A204.1 (cell line): ENCODE data around the gene MCAM.

ENCODE experiments used
- FAIRE-seq: peaks from 2 replicates; lab custom pipeline; 2012; peaks lifted over from hg19 to GRCh38; lab: Jason Lieb, UNC

MCAM gene, protein sequence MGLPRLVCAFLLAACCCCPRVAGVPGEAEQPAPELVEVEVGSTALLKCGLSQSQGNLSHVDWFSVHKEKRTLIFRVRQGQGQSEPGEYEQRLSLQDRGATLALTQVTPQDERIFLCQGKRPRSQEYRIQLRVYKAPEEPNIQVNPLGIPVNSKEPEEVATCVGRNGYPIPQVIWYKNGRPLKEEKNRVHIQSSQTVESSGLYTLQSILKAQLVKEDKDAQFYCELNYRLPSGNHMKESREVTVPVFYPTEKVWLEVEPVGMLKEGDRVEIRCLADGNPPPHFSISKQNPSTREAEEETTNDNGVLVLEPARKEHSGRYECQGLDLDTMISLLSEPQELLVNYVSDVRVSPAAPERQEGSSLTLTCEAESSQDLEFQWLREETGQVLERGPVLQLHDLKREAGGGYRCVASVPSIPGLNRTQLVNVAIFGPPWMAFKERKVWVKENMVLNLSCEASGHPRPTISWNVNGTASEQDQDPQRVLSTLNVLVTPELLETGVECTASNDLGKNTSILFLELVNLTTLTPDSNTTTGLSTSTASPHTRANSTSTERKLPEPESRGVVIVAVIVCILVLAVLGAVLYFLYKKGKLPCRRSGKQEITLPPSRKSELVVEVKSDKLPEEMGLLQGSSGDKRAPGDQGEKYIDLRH

DNA sequence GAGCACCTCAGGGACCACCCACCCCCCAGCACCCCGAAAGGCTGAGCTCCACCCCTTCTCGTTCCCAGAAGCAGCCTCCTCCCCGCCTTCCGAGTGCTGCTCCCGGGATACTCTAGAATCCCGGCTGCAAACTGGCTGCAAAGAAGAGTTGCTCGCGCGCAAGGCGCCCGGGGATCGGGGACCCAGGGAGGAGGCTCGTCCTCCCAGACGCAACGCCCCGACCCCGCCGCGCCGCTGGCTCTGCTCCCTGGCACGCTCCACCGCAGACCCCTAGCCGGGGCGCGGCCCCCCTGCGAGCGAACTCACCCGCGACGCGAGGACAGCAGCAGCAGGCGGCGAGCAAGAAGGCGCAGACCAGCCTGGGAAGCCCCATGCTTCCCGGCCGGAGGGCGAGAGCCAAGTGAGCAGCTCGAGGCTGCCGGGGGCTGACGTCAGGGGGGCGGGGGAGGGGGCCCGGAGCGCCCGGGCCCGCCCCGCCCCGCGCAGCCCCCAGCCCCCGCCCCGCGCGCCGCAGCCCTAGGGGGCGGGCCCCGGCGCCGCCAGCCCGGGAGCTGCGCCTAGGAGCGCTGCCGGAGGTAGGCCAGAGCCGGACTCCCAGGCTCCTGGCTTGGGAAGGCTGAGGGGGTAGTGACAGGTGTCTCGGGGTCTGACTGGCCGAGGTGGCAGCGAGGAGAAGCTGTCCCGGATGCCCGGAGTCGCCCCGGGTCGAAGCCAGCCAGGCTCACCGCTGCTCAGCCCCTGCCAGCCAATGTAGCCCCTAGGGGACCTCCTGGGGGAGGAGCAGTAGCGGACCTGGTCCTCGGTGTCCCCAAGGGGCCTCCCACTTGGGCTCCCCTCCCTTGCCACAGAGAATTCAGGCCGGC, at the start of gene MCAM:
Gene MCAM, minus strand, starts transcription at position 402 of the 863 bp plus-strand sequence. Its CDS starts 29 bp downstream, at position 373.
- FAIRE-seq, result no peak

DNA sequence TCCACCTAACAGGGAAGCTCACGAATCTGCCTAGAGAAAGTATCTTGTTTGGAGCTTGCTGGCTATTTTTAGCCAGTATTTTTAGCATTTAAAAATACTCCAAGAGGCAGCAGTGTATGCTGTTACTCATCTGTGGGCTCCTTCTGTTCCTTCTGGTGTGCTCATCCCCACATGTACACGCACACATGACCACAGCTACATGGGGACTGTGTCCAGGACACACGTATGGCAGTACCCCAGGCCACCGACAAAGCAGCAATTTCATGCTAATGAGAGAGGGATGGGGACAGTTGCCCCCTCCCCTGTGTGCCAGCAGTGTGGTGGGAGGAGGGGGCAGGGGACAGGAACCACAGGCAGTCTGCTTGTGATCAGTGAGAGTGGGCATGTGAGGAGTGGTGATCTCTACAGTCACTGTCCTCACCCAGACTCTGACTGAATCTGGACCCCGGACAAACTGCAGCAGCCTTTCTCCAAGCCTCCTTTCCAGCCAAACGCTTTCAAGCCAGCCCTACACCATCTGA, 48.2 kb upstream of the MCAM start:
- no peak for FAIRE-seq

DNA sequence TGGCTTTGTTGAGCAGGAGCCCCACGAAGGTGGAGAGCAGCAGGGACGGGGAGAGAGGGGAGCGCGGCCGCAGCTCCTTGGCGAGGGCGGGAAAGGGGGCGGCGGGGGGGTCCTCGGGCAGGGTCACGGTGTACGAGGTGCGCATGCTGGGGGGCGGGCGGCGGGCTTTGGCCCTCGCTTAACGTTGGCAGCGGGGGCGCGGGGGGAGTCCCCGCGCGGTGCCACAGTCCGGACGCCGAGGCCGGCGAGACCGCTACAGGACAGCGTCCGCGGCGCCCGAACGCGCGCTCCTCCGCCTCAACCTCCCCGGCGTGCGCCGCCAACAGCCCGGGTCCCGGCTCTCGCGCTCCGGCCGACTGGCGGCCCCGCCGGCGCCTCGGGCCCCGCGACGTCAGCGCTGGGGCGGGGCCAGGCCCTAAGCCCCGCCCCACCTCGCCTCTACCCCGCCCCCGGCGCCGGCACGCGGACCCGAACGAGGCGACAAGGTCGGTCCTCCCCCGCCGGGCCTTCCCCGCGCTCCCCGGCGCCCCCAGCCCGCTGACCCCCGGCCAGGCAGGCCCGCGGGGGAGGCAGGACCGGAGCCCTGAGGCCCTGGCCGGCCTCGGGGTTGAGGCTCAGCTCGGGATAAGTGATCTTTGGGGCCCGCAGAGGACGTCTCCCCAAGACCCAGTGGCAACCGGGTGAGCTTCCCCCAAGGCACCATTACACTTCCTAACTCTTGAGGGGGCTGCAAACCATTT, 47.1 kb upstream of the MCAM start:
- FAIRE-seq, result no peak

DNA sequence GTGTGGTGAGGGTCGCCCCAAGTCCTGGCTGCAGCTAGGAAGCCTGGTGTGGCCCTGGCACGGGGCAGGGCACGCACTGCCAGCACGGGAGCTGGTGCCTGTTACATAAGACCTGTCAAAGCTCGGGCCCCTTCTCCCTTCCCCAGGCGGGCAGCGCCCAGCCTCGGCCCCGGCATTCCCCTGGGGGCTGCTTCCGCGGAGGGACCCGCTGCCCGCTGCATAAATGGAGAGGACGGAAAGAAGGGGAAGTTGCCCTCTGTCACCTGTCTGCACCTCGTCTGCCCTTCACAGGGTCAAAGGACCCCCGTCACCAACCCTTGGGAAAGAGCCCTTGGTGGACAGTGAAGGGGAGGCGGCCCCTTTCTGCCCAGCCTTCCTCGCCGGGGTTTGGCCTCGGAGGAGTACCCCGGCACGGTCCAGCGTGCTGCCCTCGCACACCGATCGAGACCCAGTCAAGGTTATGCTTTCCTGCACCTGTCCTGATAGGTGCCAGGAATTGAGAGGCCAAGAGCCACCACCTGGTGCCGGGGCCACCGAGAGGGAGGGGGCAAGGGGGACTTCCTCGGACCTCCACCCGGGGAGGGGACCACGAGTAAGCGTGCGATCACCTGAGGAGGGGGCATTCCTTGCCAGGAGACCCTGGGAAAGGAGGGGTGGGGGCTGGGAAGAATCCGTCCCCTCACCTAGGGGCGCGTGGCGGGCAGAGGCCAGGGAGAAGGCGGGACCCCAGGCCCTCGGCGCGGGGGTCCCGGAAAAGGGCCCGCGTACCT, 46.3 kb upstream of the MCAM start:
- no peak for FAIRE-seq

DNA sequence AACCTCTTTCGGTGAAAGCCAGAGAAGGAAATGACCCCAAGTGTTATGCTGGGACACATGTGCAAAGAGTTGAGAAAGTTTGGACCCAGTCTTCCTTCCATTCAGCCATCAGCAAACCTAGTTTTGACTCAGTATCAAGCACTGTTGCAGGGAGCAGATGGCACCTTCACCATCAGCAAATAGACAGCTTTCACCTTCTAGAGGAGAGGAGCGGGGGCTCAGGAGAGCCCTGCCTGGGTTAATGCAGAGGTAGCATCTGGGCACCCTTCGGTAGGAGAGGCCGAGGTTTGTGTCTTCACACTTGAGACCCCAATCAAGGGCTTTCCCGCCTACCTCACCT, 45.8 kb upstream of the MCAM start:
- no peak for FAIRE-seq

DNA sequence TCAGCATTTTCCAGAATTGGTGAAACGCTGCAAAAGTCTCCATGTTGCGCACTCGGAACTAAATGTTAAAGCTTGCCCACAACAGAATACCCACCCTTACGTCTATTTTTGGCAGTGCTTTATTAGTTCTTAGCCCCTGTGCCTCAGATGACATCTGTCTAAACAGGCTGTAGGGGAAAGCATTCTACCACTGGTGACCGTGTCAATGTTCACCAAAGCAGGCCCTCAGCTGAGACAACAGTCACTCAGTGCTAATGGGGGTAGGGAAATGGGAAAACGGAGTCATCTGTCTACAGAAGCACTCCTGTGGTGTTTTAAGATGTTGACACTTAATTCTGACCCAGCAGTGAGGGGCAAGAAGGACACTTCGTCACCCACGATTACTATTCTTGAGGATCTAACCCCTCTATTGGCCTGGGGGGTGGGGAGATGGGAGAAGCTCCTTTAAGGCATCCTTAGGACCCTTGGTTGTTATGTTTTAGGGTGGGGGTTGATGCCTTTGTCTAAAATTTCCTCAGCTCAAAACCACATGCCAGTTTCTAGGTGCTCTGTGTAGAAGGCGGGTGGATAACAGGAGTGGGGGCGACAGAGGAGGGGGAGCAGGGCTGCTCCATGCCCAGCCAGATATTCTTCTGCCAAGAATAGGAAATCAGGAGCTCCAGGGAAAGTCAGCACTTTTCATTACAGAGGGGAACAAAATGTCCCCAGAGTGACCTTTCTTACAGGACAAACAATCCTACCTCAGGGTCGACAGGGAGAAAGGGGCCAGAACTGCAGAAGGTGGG, 45.2 kb upstream of the MCAM start:
- no peak for FAIRE-seq

DNA sequence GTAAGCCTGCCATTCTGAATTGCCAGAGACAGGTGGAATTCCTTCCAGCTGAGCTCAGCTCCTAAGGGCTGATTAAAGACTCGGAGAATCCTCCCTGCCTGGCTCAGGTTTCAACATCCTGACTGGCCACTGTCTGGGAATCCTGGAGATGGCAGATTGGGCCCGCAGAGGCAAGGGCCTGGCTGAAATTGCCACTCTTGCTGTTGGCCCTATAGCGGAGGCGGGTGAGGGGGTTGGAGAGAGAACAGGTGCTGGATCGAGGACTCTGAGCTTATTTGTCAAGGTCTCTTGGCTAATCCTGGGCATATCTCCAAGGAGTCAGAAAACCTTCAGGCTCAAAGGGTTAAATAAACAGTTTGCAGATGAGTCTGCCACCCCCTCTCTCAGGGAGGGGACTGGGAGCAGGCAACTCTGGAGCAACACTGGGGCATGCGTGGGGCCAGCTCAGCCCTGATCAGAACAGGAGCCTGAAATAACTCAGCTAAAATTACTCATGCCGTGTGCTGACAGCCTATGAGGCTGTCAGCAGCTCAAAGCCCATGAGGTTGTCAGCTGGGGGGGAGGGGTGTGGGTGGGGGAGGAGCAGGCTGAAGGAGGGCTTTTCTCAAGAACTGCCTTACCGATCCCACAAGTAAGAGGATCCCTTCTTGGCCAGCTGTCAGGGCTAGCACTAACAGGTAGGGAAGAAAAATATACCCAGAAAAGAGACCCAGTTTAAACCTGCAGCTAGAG, 44.3 kb upstream of the MCAM start:
- no peak for FAIRE-seq

DNA sequence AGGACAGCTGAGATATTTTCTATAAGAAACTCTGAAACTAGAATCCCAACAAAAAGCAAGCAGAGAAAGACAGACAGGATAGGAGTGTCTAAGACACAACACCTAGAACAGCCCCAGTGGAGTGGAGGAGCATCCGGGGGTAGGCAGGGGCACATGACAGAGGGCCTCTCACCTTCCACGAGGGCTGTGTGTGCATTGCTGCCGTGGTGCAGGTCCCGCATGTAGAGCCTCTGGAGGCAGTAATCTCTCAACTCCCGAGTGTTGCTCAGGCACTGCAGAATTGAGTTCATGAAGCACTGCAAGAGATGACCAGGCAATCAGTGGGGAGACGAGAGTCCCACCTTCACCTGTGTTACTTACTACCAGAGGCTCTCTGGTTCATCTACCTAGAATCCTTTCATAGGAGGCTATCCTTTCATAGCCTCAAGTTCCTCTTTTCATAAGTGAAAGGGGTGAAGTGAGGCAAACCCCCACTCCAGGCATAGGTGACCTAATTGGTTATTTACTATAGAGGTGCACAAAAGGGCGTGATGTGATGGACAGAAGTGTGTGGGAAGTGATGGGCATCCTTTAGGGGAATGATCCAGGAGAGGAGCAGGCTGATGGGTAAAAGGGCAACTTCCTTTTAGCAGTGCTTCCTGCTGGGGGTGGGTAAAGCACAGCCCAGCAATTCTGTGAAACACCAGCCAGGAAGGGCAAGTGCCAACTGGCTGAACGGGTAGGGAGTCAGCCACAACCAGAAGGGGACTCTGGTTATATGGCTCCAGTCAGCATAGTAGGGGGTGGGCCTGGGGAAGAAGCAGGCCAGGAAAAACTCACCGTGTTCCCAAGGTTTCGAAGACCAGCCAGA, 42.7 kb upstream of the MCAM start:
- no peak for FAIRE-seq

DNA sequence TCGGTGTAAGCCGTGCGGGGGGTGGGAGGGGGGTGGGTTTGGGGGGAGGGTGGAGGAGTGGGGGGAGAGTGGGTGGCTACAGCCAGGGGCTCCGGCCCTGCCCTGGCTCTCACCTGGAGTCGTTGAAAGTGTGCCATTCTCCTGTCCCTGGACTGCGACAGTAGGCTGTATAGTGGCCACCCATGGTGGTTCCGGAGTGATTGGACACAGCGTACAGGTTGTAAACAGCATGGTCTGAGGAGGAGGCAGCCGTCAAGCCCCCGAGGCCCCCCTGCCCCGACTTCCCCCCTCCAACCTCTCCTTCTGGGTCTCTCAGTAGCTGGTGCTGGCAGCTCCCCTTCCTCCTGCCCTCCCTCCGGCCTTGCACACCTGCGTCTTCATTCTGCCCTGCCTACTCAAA, 40.1 kb upstream of the MCAM start:
- no peak for FAIRE-seq

DNA sequence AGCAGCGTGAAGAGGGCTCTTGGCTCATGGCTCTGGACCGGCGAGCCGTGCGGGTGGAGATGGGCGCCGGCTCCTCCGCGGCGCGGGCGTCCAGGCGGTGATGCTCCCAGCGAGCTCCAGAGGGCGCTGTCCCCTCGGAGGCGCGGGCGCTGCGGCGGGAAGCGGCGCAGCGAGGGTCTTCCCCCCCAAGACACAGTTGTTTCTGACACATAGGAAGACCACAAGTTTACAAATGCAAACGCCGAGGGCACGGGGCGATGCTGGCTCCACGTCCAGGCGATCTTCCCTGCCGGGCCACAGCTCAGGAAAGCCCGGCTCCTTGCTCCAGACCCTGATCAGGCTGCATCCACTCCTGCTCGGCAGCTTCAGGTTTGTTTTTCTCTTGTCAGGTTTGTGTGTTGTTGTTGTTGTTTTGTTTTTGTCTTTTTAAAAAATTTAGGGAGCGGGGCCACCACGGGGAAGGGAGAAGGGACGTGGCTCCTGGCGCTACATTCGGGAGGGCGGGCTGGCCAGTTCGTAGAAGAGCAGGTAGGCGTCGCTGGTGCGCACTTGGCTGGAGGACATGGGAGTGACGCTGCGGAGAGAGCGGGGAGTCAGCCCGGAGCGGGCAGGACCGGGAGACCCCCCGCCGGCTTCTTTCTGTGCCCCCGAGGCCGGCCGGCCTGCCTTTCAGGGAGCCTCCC, 39.6 kb upstream of the MCAM start:
- no peak for FAIRE-seq

DNA sequence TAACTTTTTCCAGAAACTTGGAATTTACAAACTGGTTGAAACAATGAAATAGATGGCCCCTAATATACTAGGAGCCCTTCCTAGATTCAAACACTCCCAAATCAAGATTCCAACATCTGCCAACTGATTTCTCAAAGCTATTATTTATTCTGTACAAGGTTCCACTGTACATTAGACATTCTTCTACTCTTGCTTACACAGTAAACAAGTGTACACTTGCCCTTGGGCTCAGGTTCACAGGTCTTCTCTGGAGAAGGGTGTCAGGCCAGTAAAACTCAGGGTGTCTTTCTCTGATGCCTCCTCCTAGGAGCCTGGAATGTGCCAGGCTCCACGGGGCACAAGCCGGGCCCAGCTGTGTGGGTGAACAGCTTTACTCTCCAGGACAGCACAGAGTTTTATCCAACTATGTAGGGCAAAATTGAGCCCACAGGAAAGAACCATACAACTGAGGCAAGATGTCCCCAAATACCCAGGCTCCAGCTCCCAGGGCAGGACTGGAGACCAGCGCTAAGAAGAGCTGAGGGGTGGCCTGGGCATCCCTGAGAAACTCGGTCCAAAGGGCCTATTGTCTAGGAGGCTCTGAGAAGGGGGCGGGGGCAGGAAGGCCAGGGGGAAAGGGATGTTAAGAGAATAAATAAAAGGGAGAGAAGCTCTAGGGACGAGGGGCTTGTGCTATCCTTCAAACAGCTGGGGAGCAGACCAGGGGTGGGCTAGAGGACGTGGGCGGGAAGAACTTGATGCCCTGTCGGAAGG, 38.3 kb upstream of the MCAM start:
- no peak for FAIRE-seq

DNA sequence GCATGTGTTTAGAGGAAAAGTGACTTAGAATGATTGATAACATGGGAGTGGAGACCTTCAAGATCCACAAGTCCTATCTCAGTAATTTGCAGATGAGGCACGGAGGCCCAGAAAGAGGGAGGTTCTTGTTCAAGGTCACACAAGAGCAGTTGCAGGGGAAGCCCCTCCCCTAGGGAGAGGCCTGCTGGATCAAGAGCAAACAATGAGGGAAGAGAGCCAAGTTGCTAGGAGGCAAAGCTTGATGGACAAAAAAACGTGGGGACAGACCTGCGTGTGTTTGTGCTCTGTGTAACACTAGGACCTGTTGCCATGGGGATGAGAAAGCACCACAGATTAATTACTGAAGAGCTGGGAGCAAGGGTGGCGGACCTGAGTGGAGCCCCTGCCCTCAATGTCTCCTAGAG, 35.9 kb upstream of the MCAM start:
- no peak for FAIRE-seq

DNA sequence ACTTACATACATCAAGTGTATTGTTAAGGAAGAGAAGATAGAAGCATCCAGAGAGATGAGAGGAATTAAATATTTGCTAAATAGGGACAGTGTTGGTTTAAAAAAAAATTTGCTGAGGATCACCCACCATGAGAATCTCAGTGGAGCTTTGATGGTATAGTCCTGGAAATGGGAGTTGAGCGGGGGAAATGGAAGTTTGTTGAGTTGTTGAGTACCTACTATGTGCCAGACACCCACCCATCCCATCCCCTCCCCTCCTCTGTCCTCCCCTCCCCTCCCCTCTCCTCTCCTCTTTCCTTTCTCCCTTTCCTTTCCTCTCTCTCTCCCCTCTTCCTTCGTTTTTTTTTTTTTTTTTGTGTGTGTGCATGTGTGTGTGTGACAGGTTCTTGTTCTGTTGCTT, 34.3 kb upstream of the MCAM start:
- no peak for FAIRE-seq

DNA sequence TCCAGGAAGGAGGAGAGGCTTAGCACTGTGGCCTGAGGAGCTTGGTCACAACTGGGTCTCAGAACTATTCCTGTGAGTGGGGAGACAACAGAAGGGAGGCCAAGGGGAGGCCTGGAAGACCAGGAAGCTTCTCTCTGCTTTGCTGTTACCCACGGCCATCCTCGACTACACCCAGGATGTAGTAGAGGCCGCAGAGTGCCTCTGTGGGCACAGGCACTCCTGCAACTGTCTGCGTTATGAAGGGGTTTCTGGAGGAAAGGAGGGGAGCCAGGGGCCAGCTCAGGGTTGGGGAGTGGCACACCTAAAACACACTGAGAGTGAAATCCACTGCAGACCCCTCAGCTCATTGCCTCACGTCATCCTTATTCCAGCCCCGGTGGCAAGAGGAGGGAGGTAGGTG, 33.4 kb upstream of the MCAM start:
- no peak for FAIRE-seq

DNA sequence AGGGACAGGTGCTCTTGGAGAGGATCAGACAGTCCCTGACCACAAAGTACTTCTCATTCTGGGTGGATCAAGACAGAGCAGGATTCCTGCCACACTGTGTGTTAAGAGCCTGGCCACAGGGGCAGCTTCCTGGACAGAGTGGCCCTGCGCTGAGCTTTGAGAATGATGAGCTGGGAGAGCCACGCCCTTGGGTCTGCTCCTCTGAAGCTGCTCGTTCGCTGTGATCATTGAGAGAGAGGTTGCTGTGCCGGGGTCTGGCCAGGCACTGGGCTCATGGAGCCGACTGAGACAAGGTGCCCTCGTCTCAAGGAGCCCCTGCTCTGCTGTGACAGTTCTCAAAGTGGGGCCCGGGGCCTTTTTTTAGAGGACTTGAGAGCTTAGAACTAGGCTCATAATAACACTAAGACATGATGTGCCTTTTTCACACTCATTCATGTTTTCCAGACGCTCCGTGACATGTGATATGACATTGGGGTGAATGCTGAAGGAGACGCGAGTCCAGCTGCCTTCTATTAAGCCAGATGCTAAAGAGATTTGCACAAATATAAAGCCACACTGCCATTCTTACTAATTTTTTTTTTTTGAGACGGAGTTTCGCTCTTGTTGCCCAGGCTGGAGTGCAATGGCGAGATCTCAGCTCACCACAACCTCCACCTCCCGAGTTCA, 31.1 kb upstream of the MCAM start:
- no peak for FAIRE-seq

DNA sequence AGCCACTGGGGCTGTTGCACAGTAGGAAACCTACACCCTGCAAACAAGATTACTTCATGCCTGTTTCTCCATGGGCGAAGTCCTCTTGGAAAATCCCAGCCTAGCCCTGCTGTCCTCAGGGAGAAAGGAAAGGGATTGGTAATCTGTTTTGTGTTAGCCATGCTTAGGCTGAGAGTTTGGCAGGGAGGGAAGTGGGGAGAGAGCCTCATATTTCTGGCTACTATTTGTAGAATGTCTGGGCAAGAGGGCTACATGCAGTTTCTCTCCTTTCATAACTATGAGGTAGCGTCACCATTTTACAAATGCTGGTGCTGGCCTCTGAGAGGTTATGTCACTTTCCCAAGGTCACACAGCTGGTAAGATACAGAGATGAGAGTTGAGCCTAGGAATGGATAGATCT, 30.3 kb upstream of the MCAM start:
- no peak for FAIRE-seq

DNA sequence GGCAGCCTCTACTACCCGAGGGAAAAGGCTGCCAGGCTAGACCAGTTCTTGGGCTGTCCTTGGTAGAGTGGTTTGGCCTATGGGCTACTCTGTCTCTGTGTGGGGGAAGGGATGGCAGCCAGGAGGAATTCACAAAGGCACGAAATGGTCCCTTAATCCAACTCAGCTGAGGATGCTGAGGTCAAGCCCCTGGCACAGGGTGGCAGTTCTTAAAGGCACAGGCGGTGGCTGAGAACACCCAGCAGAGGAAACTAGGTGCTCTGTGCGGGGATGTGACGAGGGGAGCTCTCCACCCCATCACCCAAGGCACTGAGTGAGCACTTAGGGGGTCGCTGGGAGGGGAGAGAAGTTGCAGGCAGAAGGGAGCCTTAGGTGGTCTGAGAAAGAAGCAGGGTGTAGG, 29.7 kb upstream of the MCAM start, which contains the start of gene MFRP:
Gene MFRP, minus strand, starts transcription at position 101 of the 400 bp plus-strand sequence. CDS start 192 bp downstream, outside the sequence.
- FAIRE-seq, result no peak
